SH-SY5Y (cell line): ENCODE data around the gene TNIP2.

Experiments used
- GATA2 ChIP-seq: IDR thresholded peaks from 2 replicates; pipeline ENCODE4 v1.6.1; 2011; ENCODE audit warnings: mild to moderate bottlenecking, low read depth, low read length
- GATA3 ChIP-seq: IDR thresholded peaks from 2 replicates; pipeline ENCODE4 v1.6.1; 2011; ENCODE audit warnings: low read depth, mild to moderate bottlenecking, low read length, moderate library complexity

TNIP2 gene

GRCh38 chr4:2790583-2791517 lies 34.7 kb upstream of the TNIP2 start:
- TF ChIP-seq GATA3 (no peak), GATA2 (no peak)

GRCh38 chr4:2789793-2790582 lies 33.9 kb upstream of the TNIP2 start:
- TF ChIP-seq GATA2 (no peak), GATA3 (no peak)

- TF ChIP-seq GATA2, result no peak
- no peak for TF ChIP-seq GATA3
These were observed 33.2 kb upstream of the TNIP2 start for GRCh38 chr4:2789351-2789750.

- TF ChIP-seq GATA3 (no peak), GATA2 (no peak)
These were observed 32.5 kb upstream of the TNIP2 start for GRCh38 chr4:2788532-2789103.

- no peak for TF ChIP-seq GATA3
- TF ChIP-seq GATA2, result no peak
These were observed 32.0 kb upstream of the TNIP2 start for GRCh38 chr4:2788101-2788500.

GRCh38 chr4:2787230-2788100 lies 31.3 kb upstream of the TNIP2 start:
- TF ChIP-seq GATA2 (no peak), GATA3 (no peak)

- TF ChIP-seq GATA2, result no peak
- no peak for TF ChIP-seq GATA3
These were observed 30.7 kb upstream of the TNIP2 start for GRCh38 chr4:2786794-2787229.

GRCh38 chr4:2786152-2786671 lies 30.1 kb upstream of the TNIP2 start:
- TF ChIP-seq GATA3 (no peak), GATA2 (no peak)

GRCh38 chr4:2785613-2786012 lies 29.5 kb upstream of the TNIP2 start:
- TF ChIP-seq GATA3 (no peak), GATA2 (no peak)

- no peak for TF ChIP-seq GATA3
- no peak for TF ChIP-seq GATA2
These were observed 27.7 kb upstream of the TNIP2 start for GRCh38 chr4:2783790-2784189.

GRCh38 chr4:2781911-2782310 lies 25.8 kb upstream of the TNIP2 start:
- no peak for TF ChIP-seq GATA2
- no peak for TF ChIP-seq GATA3

- no peak for TF ChIP-seq GATA3
- no peak for TF ChIP-seq GATA2
These were observed 15.1 kb upstream of the TNIP2 start for GRCh38 chr4:2771264-2771663.

- TF ChIP-seq GATA2, result no peak
These were observed 12.8 kb upstream of the TNIP2 start for GRCh38 chr4:2768921-2769336.
